HepG2 (cell line): ENCODE results near the gene KLHL36. TPM values are rescaled to one million over a fixed set of nuclear protein-coding genes. Genes with fewer than 3 reads are reported as not detected.

Source experiments
- ATAC-seq: fragments of 200-7000 bp; cut with Tn5 transposase; 3 replicates; pipeline ENCODE4 v1.9.1; 2020; ENCODE audit warnings: mild to moderate bottlenecking, moderate library complexity
- BruUV-seq: library from RNA; stranded (reverse); fragments of 400-500 nt; replicated peaks from 2 replicates; lab custom pipeline; 2021; lab: Mats Ljungman, UMichigan
- CTCF ChIA-PET: fragments of 300-600 bp; formaldehyde crosslinking; extraction: SDS; loops from one replicate; lab custom pipeline; 2021; ENCODE audit warnings: low total read pairs, inconsistent platforms, low intra/inter-chr PET ratio; lab: Yijun Ruan, JAX
- POLR2A ChIA-PET: fragments of 350-600 bp; sonication (Branson Sonifier 250); formaldehyde crosslinking; loops from one replicate; lab custom pipeline; 2020; ENCODE audit warnings: antibody characterized with exemption, inconsistent platforms; lab: Yijun Ruan, JAX
- DNase-seq: peaks from one replicate; pipeline ENCODE4 v3.0.0-alpha.2; 2015; ENCODE audit warnings: low spot score
- FAIRE-seq: peaks from 3 replicates; lab custom pipeline; 2011; peaks lifted over from hg19 to GRCh38; lab: Jason Lieb, UNC
- H2AFZ ChIP-seq: one replicate; pipeline ENCODE4 v1.6.1; 2011; ENCODE audit warnings: low read length, inconsistent platforms
- H3K27ac ChIP-seq: fragments of 300-600 bp; 3 replicates; pipeline ENCODE4 v1.8.0; 2011; ENCODE audit warnings: mixed run types, mild to moderate bottlenecking, mixed read lengths, low read length, inconsistent platforms; ENCODE audit not compliant: insufficient read depth; ENCODE audit errors: extremely low read length
- H3K27me3 ChIP-seq, 2 experiments: fragments of 200-600 bp in 1 of 2; 2 replicates in 1 of 2; 3 replicates in 1 of 2; pipeline versions ENCODE4 v1.6.0 to v1.8.0; 2011; ENCODE audit warnings: low read length in 2 of 2, mild to moderate bottlenecking in 2 of 2, moderate library complexity in 2 of 2, inconsistent platforms in 1 of 2; ENCODE audit not compliant: insufficient read depth in 2 of 2, control insufficient read depth in 1 of 2
- H3K36me3 ChIP-seq, 2 experiments: fragments of 200-600 bp in 1 of 2; replicated peaks in 1 of 2; 2 replicates in 1 of 2; 3 replicates in 1 of 2; pipeline versions ENCODE4 v1.5.1 to v1.8.0; 2011; ENCODE audit warnings: low read length in 2 of 2, inconsistent platforms in 1 of 2; ENCODE audit not compliant: insufficient read depth in 2 of 2, control insufficient read depth in 1 of 2
- H3K4me1 ChIP-seq: 2 replicates; pipeline ENCODE4 v1.5.1; 2012; ENCODE audit warnings: low read length, inconsistent platforms; ENCODE audit not compliant: insufficient read depth
- H3K4me2 ChIP-seq: 2 replicates; pipeline ENCODE4 v1.6.0; 2011; ENCODE audit warnings: low read depth, low read length, inconsistent platforms
- H3K4me3 ChIP-seq, 3 experiments: fragments of 200-600 bp in 1 of 3; sonication (generic), shearing (Covaris generic) in 1 of 3; replicated peaks in 1 of 3; 2 replicates each; pipeline ENCODE4 v1.5.1; 2011 to 2016; ENCODE audit warnings: low read length in 3 of 3, inconsistent platforms in 2 of 3, low read depth in 2 of 3, mild to moderate bottlenecking in 2 of 3, control low read depth in 1 of 3, mixed read lengths in 1 of 3; ENCODE audit not compliant: insufficient read depth in 1 of 3
- H3K79me2 ChIP-seq: one replicate; pipeline ENCODE4 v1.6.1; 2011; ENCODE audit warnings: low read length, inconsistent platforms; ENCODE audit not compliant: insufficient read depth
- H3K9ac ChIP-seq: 2 replicates; pipeline ENCODE4 v1.6.0; 2011; ENCODE audit warnings: mild to moderate bottlenecking, low read depth, low read length, inconsistent platforms; ENCODE audit not compliant: insufficient read depth
- H3K9me3 ChIP-seq: 2 replicates; pipeline ENCODE4 v1.5.1; 2012; ENCODE audit warnings: mild to moderate bottlenecking, low read length
- H4K20me1 ChIP-seq: 2 replicates; pipeline ENCODE4 v1.6.0; 2011; ENCODE audit warnings: inconsistent platforms, mild to moderate bottlenecking, low read length, moderate library complexity; ENCODE audit not compliant: insufficient read depth
- ASH2L ChIP-seq: fragments of 300-600, 200-600 bp; sonication (generic); IDR thresholded peaks from 2 replicates; pipeline ENCODE4 v1.7.0; 2017; ENCODE audit warnings: low read depth, mild to moderate bottlenecking, moderate library complexity, mixed read lengths, low read length; ENCODE audit not compliant: insufficient read length
- NPAS2 ChIP-seq: sonication (generic); formaldehyde crosslinking; IDR thresholded peaks from 2 replicates; pipeline ENCODE4 v1.8.0; 2022; ENCODE audit warnings: mild to moderate bottlenecking, missing genetic modification reagents, borderline replicate concordance
- SALL2 ChIP-seq: sonication (generic); formaldehyde crosslinking; IDR thresholded peaks from 2 replicates; pipeline ENCODE4 v1.8.1; 2023; ENCODE audit warnings: mild to moderate bottlenecking, missing genetic modification reagents, inconsistent platforms
- SP4 ChIP-seq: sonication (generic); formaldehyde crosslinking; IDR thresholded peaks from 2 replicates; pipeline ENCODE4 v1.8.1; 2023; ENCODE audit warnings: mild to moderate bottlenecking, missing genetic modification reagents
- ZNF232 ChIP-seq: sonication (generic); formaldehyde crosslinking; IDR thresholded peaks from 2 replicates; pipeline ENCODE4 v1.4.0; 2020; ENCODE audit warnings: missing genetic modification reagents, borderline replicate concordance
- ZNF343 ChIP-seq: sonication (generic); formaldehyde crosslinking; IDR thresholded peaks from 2 replicates; pipeline ENCODE4 v1.4.0; 2020; ENCODE audit warnings: mild to moderate bottlenecking, missing genetic modification reagents
- ZNF552 ChIP-seq: sonication (generic); formaldehyde crosslinking; IDR thresholded peaks from 2 replicates; pipeline ENCODE4 v1.9.0; 2022; ENCODE audit warnings: missing genetic modification reagents, mild to moderate bottlenecking, borderline replicate concordance
- ZNF768 ChIP-seq: sonication (generic); formaldehyde crosslinking; IDR thresholded peaks from 2 replicates; pipeline ENCODE4 v1.4.0; 2020; ENCODE audit warnings: missing genetic modification reagents
- WGBS: methylation state at CpG from one replicate; pipeline ENCODE4 v1.1.6; 2017; ENCODE audit warnings: low lambda C conversion rate; 5-methylcytosine and 5-hydroxymethylcytosine counted together
- in situ Hi-C: cut with HindIII; loops from 2 replicates; pipeline ENCODE4 v1.10.0; 2017; ENCODE audit warnings: low pct_unique_long_range_greater_than_20kb; ENCODE audit not compliant: extremely low pct_ligation_motif_present
- intact Hi-C: fragments of 100-400 bp; cut with micrococcal nuclease; formaldehyde crosslinking; loops from one replicate; pipeline ENCODE4 v1.10.0; 2022; ENCODE audit not compliant: unreplicated experiment
- polyA plus RNA-seq, 8 experiments: library from polyadenylated mRNA; depleted of rRNA in 3 of 8; stranded (reverse) in 7 of 8; unstranded in 1 of 8; fragments of >200 nt; fragmentation: Illumina TruSeq in 4 of 8; extraction: Trizol in 4 of 8; gene quantifications; 2 replicates each; pipeline versions ENCODE4 v1.2.1 to v1.2.3, GENCODE V29; 2011 to 2016; ENCODE audit warnings: low read depth in 4 of 8, missing spikeins in 1 of 8, mixed read lengths in 1 of 8; ENCODE audit not compliant: insufficient read depth in 1 of 8
- total RNA-seq, 5 experiments: library from RNA; depleted of rRNA; stranded (reverse); fragments of >200 nt; fragmentation: Illumina TruSeq; extraction: Trizol; gene quantifications; 2 replicates each; pipeline ENCODE4 v1.2.3, GENCODE V29; 2016; ENCODE audit warnings: low read depth in 1 of 5
- TF ChIP-seq, protein P1 (sequence below): sonication (generic); formaldehyde crosslinking; IDR thresholded peaks from 2 replicates; pipeline ENCODE4 v1.4.0; 2020; ENCODE audit warnings: mild to moderate bottlenecking, missing genetic modification reagents
- TF ChIP-seq, protein P2 (sequence below): IDR thresholded peaks from 2 replicates; pipeline ENCODE4 v1.6.1; 2018; ENCODE audit warnings: missing genetic modification reagents
- TF ChIP-seq, protein P3 (sequence below): fragments of 450-650 bp; IDR thresholded peaks from 2 replicates; pipeline ENCODE4 v1.6.1; 2016
- TF ChIP-seq, protein P4 (sequence below): sonication (generic); formaldehyde crosslinking; IDR thresholded peaks from 2 replicates; pipeline ENCODE4 v1.4.0; 2020; ENCODE audit warnings: missing genetic modification reagents, borderline replicate concordance

KLHL36 gene
- total and polyA plus RNA-seq, 2 of the 13 experiments (the other 11 are each of a cell fraction or from before 2014, with no cell fraction given) = 24.3 to 26.0 TPM

DNA sequence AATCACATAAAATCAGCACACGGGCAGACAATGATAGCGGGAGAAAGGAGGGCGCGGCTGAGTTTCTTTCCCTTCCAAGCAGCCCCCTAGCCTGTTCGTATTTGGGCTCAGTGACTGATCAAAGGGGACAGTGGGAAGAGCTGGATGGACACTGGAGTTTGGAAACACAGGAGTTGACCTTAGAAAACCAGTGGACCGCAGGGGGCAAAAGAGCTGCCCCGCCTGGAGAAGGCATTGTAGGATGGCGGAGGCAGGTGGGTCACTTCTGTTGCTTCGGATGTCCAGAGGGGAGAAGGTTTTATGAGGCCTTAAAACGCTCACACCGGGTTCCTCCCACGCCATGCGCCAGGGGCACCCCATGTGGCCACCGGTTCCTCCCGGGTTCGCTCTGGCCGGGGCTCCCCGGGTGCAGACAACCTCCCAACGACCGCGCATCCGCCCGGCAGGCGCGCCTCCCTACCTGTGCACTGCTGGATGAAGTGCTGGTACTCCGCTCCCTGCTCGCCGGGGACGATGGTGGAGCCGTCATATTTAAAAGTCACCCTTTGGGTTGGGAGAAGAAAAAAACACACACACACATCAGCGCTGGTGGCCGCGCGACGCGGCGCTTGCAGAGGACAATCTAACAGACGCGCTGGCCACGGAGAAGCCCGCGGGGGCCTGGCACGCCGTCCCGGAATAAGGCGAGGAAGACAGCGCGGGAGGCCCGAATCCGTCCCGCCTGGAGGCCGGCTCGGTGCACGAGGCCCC is 31.1 kb upstream of the KLHL36 start:
- intact Hi-C loops (no loop called here), in situ Hi-C loops (no loop called here)
- Histone ChIP-seq H3K27me3 (no peaks in the 10 kb centered on the region; a peak in 1 of 5 replicates), H3K79me2 (no peaks in the 10 kb centered on the region), H4K20me1 (no peaks in the 10 kb centered on the region; the same call in 1 of the 2 replicates), H3K9ac (peak overlapping the region; percentile 53; the same call in 1 of the 2 replicates), H3K9me3 (no peaks in the 10 kb centered on the region), H3K4me1 (peaks cover 52% of the 10 kb centered on the region), H3K4me3 (peak overlapping the region; percentile 76 to 89 (median 85)), H3K4me2 (peak overlapping the region; percentile 94), H3K36me3 (peaks cover 0 to 1% of the 10 kb centered on the region in 2 experiments; a peak in 2 of 5 replicates), H2AFZ (no peak overlapping the region), H3K27ac (no peak overlapping the region)
- DNase-seq (no peak), FAIRE-seq (no peak), ATAC-seq (peak; percentile 66)
- CTCF ChIA-PET = no interaction called here
- TSS peak; percentile 72 for BruUV-seq
- WGBS = 19% methylated on average over 28 of the region's 54 CpGs
- POLR2A ChIA-PET = no interaction called here
- TF ChIP-seq, protein P1, sequence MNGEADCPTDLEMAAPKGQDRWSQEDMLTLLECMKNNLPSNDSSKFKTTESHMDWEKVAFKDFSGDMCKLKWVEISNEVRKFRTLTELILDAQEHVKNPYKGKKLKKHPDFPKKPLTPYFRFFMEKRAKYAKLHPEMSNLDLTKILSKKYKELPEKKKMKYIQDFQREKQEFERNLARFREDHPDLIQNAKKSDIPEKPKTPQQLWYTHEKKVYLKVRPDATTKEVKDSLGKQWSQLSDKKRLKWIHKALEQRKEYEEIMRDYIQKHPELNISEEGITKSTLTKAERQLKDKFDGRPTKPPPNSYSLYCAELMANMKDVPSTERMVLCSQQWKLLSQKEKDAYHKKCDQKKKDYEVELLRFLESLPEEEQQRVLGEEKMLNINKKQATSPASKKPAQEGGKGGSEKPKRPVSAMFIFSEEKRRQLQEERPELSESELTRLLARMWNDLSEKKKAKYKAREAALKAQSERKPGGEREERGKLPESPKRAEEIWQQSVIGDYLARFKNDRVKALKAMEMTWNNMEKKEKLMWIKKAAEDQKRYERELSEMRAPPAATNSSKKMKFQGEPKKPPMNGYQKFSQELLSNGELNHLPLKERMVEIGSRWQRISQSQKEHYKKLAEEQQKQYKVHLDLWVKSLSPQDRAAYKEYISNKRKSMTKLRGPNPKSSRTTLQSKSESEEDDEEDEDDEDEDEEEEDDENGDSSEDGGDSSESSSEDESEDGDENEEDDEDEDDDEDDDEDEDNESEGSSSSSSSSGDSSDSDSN = peak; percentile 54
- TF ChIP-seq, protein P2, sequence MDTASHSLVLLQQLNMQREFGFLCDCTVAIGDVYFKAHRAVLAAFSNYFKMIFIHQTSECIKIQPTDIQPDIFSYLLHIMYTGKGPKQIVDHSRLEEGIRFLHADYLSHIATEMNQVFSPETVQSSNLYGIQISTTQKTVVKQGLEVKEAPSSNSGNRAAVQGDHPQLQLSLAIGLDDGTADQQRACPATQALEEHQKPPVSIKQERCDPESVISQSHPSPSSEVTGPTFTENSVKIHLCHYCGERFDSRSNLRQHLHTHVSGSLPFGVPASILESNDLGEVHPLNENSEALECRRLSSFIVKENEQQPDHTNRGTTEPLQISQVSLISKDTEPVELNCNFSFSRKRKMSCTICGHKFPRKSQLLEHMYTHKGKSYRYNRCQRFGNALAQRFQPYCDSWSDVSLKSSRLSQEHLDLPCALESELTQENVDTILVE = no peak
- peak; percentile 72; the same call in 1 of the 2 replicates for TF ChIP-seq SALL2 (CRISPR knock-in tag)
- TF ChIP-seq, protein P3, sequence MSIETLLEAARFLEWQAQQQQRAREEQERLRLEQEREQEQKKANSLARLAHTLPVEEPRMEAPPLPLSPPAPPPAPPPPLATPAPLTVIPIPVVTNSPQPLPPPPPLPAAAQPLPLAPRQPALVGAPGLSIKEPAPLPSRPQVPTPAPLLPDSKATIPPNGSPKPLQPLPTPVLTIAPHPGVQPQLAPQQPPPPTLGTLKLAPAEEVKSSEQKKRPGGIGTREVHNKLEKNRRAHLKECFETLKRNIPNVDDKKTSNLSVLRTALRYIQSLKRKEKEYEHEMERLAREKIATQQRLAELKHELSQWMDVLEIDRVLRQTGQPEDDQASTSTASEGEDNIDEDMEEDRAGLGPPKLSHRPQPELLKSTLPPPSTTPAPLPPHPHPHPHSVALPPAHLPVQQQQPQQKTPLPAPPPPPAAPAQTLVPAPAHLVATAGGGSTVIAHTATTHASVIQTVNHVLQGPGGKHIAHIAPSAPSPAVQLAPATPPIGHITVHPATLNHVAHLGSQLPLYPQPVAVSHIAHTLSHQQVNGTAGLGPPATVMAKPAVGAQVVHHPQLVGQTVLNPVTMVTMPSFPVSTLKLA = no peak
- TF ChIP-seq, protein P4, sequence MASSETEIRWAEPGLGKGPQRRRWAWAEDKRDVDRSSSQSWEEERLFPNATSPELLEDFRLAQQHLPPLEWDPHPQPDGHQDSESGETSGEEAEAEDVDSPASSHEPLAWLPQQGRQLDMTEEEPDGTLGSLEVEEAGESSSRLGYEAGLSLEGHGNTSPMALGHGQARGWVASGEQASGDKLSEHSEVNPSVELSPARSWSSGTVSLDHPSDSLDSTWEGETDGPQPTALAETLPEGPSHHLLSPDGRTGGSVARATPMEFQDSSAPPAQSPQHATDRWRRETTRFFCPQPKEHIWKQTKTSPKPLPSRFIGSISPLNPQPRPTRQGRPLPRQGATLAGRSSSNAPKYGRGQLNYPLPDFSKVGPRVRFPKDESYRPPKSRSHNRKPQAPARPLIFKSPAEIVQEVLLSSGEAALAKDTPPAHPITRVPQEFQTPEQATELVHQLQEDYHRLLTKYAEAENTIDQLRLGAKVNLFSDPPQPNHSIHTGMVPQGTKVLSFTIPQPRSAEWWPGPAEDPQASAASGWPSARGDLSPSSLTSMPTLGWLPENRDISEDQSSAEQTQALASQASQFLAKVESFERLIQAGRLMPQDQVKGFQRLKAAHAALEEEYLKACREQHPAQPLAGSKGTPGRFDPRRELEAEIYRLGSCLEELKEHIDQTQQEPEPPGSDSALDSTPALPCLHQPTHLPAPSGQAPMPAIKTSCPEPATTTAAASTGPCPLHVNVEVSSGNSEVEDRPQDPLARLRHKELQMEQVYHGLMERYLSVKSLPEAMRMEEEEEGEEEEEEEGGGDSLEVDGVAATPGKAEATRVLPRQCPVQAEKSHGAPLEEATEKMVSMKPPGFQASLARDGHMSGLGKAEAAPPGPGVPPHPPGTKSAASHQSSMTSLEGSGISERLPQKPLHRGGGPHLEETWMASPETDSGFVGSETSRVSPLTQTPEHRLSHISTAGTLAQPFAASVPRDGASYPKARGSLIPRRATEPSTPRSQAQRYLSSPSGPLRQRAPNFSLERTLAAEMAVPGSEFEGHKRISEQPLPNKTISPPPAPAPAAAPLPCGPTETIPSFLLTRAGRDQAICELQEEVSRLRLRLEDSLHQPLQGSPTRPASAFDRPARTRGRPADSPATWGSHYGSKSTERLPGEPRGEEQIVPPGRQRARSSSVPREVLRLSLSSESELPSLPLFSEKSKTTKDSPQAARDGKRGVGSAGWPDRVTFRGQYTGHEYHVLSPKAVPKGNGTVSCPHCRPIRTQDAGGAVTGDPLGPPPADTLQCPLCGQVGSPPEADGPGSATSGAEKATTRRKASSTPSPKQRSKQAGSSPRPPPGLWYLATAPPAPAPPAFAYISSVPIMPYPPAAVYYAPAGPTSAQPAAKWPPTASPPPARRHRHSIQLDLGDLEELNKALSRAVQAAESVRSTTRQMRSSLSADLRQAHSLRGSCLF (CRISPR knock-in tag) = no peak
- TF ChIP-seq ASH2L = peak; percentile 75
- peak; percentile 64; the same call in 1 of the 2 replicates for TF ChIP-seq ZNF768
- 0 out of 2 replicates have a peak, but pooled peaks have one; percentile 46 for TF ChIP-seq ZNF552
- 0 out of 2 replicates have a peak, but pooled peaks have one; percentile 21 for TF ChIP-seq ZNF343
- TF ChIP-seq ZNF232 (CRISPR knock-in tag) = peak; percentile 63; the same call in 1 of the 2 replicates
- TF ChIP-seq NPAS2 (CRISPR knock-in tag) = no peak
- TF ChIP-seq SP4 (CRISPR knock-in tag) = 0 out of 2 replicates have a peak, but pooled peaks have one; percentile 21
